Measurements from ENCODE around the gene PUM1.

Gene PUM1

DNA sequence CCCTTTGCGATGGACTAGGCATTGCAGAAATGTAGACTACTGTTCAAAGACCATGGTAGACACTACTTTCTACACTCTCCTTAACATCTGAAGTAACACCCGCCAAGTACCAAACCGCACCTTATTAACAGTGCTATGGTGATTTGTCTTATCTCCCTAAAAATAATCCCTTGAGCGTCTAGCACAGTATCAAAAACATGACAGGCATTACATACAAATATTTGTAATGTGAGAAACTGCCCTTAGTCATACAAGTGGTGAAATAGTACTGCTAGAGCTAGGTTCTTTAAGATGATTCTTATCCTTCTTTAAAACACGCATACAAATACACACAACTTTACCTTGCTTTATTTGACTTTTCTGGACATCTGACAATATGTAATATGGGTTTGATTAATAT, 27.2 kb downstream of the PUM1 start:
- ChIA-PET CTCF (interaction anchor here (1.7 kb wide), 1 partner anchor 236 kb away, joined by 5 read pairs; no protein-coding TSS in a partner anchor), POLR2A (interaction anchor here (0.7 kb wide), 1 partner anchor 265 kb away, joined by 3 read pairs; no protein-coding TSS in a partner anchor)
- no peak for DNase-seq (ENCODE audit: extremely low spot score)
- TF ChIP-seq, protein P1, sequence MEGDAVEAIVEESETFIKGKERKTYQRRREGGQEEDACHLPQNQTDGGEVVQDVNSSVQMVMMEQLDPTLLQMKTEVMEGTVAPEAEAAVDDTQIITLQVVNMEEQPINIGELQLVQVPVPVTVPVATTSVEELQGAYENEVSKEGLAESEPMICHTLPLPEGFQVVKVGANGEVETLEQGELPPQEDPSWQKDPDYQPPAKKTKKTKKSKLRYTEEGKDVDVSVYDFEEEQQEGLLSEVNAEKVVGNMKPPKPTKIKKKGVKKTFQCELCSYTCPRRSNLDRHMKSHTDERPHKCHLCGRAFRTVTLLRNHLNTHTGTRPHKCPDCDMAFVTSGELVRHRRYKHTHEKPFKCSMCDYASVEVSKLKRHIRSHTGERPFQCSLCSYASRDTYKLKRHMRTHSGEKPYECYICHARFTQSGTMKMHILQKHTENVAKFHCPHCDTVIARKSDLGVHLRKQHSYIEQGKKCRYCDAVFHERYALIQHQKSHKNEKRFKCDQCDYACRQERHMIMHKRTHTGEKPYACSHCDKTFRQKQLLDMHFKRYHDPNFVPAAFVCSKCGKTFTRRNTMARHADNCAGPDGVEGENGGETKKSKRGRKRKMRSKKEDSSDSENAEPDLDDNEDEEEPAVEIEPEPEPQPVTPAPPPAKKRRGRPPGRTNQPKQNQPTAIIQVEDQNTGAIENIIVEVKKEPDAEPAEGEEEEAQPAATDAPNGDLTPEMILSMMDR (IDR thresholded peaks at IDR 0.05; ENCODE audit: control extremely low read depth, extremely low read depth, low read depth, missing control alignments), result no peak

DNA sequence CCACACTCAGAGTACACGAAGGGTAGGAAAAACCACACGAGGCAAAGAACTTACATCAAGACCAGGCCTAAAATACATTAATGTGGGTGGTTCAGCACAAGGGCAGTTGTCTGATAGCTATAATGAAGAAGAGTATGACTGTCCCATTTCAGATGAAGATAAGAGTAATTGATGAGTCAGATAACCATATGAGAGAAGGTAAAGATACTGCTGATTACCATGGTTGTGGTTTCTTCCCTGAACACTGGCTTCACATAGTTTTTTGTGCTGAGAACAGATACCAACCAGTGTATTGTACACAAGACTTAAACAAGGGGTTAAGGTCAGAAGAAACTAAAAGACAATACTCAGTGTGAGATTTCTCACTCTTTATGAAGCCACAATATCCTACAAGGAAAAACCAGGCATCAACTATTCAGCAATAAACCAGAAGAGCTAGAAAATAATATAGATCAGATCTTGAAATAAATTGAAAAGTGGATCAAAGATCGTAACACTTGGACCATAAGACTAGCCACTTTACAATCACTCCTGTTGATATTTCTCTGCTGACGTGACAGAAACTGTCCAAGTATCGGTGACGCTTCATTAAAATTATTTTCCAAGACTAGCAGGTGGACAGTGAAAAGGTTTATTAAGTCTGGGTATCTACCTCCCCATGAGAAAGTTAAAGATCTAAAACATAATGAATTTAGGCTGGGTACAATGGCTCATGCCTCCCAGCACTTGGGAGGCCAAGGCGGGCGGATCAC, 28.6 kb downstream of the PUM1 start:
- POLR2A ChIA-PET, result no interaction called here
- TF ChIP-seq, protein P1 (IDR thresholded peaks at IDR 0.05; ENCODE audit: control extremely low read depth, extremely low read depth, low read depth, missing control alignments), result no peak
- no peak for DNase-seq (ENCODE audit: extremely low spot score)
- CTCF ChIA-PET, result interaction anchor here (1.0 to 1.5 kb wide), 3 partner anchors 13 to 36 kb away, joined by 3 to 4 read pairs (median 4); no protein-coding TSS in a partner anchor

DNA sequence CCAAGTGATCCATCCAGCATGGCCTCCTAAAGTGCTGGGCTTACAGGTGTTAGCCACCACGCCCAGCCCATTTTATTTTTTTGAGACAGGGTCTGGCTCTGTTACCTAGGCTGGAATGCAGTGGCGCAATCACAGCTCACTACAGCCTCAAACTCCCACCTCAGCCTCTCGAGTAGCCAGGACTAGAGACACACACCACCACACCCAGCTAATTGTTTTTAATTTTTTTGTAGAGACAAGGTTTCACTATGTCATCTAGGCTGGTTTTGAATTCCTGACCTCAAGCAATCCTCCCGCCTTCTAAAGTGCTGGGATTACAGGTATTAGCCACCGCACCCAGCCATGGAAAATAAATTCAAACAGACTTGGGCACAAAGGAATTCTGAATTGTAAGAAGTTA, 31.9 kb downstream of the PUM1 start:
- TF ChIP-seq, protein P1 (IDR thresholded peaks at IDR 0.05; ENCODE audit: control extremely low read depth, extremely low read depth, low read depth, missing control alignments), result no peak
- ChIA-PET POLR2A (no interaction called here), CTCF (interaction anchor here (1.1 kb wide), 1 partner anchor 9 kb away, joined by 3 read pairs; no protein-coding TSS in a partner anchor)
- no peak for DNase-seq (ENCODE audit: extremely low spot score)

DNA sequence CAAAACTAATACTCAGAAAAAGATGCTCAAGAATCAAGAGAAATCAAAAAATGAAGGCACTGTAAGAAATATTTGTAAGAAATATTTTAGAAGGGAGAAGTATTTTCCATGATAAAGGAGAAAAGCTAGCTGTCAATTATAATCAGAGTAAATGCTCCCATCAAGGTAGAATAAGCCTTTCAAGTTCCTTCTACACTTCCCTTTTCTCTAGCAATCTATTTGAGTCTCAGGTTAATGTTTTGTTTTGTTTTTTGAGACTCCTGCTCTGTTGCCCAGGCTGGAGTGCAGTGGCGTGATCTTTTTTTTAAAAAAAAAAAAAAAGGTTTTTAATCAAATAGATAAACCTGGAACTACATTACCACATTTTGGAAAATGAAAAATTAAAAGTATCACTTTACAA, 33.3 kb downstream of the PUM1 start:
- CTCF ChIA-PET, result interaction anchor here (1.5 kb wide), 1 partner anchor 18 kb away, joined by 3 read pairs; no protein-coding TSS in a partner anchor
- no peak for DNase-seq (ENCODE audit: extremely low spot score)
- TF ChIP-seq, protein P1 (IDR thresholded peaks at IDR 0.05; ENCODE audit: control extremely low read depth, extremely low read depth, low read depth, missing control alignments), result no peak
- POLR2A ChIA-PET, result no interaction called here

DNA sequence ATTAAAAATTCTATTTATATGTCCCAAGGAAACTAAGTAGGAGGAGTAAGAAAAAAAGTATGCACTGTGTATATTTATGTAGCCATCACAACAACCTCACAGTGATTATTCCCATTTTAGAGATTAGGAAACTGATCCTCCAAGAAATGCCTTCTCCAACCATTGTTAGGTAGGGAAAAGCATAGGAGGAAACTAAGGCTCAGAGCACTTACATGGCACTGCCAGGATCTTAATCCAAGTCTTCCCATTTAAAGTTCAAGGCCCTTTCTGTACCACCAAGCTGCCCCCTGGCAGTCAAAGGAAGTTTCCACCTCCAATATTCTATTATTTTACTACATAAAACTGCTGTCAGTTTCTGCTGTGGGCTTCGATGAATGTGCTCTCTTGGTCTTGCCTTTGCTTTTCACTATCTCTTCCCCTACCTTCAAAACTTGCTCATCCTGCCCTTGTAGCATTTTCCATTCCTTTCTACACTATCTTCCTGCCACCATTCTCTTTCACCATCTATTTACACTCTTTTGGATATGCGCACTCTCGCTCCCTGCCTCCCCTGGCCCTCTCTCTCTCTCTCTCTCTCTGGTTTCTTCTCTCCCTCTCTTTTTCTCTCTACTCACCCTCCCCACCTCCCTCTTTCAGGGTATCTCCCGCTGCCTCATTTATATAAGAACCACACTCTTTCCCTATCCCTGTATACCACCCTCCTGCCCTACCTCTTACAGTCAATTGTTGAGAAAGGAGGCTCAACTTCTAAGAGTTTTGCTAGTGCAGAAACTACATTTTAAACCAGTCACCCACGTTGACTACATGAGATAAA, 34.0 kb downstream of the PUM1 start:
- DNase-seq (ENCODE audit: extremely low spot score), result no peak
- TF ChIP-seq, protein P1 (IDR thresholded peaks at IDR 0.05; ENCODE audit: control extremely low read depth, extremely low read depth, low read depth, missing control alignments), result no peak
- ChIA-PET POLR2A (no interaction called here), CTCF (interaction anchor here (0.7 to 1.5 kb wide), 2 partner anchors 10 to 19 kb away, joined by 3 read pairs; no protein-coding TSS in a partner anchor)

DNA sequence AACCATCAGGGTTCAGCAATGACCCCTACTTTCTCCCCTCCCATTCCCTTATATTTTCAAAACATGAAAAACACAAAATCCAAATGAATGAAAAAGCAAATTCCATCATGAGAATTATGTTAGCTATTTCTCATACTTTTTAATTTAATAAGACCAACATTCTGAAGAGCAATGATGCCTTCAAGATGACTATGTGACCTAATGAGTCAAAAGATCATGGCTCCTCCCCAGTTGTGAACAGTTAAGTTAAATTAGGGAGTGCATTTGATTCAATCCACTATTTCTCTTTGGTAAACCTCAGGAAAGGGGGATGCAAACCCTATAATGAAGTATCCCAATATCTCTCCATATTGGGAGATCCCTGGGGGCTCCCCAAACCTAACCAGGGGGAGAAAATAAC, 36.5 kb downstream of the PUM1 start:
- no peak for DNase-seq (ENCODE audit: extremely low spot score)
- TF ChIP-seq, protein P1 (IDR thresholded peaks at IDR 0.05; ENCODE audit: control extremely low read depth, extremely low read depth, low read depth, missing control alignments), result no peak
- ChIA-PET CTCF (interaction anchor here (2.2 kb wide), 1 partner anchor 11 kb away, joined by 10 read pairs; no protein-coding TSS in a partner anchor), POLR2A (interaction anchor here (0.6 kb wide), 1 partner anchor 33 kb away, joined by 4 read pairs; no protein-coding TSS in a partner anchor)
